ENCODE data around the gene MOB3B. TPM values are rescaled to one million over a fixed set of nuclear protein-coding genes. Genes with fewer than 3 reads are reported as not detected.

Gene MOB3B
- polyA plus RNA-seq, 2 of the 4 experiments (the other 2 are of a cell fraction), result 6.0 to 6.4 TPM

- WGBS (ENCODE audit: missing lambda C conversion rate), result 65% methylated on average over 3 of the region's 3 CpGs
- no peaks in the 10 kb centered on the region for H3K4me1 ChIP-seq
- H3K4me3 ChIP-seq, result no peak overlapping the region
- no peak overlapping the region for H3K4me2 ChIP-seq
- FAIRE-seq, result no peak
- POLR2A ChIA-PET, result no interaction called here
- H3K9me3 ChIP-seq, result no peaks in the 10 kb centered on the region
- H3K27ac ChIP-seq, result no peak overlapping the region
- DNase-seq (ENCODE audit: low read depth in 1 of 2, low spot score in 1 of 2), result no peak
- TF ChIP-seq, protein P1, sequence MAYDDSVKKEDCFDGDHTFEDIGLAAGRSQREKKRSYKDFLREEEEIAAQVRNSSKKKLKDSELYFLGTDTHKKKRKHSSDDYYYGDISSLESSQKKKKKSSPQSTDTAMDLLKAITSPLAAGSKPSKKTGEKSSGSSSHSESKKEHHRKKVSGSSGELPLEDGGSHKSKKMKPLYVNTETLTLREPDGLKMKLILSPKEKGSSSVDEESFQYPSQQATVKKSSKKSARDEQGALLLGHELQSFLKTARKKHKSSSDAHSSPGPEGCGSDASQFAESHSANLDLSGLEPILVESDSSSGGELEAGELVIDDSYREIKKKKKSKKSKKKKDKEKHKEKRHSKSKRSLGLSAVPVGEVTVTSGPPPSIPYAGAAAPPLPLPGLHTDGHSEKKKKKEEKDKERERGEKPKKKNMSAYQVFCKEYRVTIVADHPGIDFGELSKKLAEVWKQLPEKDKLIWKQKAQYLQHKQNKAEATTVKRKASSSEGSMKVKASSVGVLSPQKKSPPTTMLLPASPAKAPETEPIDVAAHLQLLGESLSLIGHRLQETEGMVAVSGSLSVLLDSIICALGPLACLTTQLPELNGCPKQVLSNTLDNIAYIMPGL (CRISPR knock-in tag; IDR thresholded peaks at IDR 0.05; ENCODE audit: borderline replicate concordance), result no peak
- TF ChIP-seq SREBF2 (IDR thresholded peaks at IDR 0.05) (no peak), JUNB (IDR thresholded peaks at IDR 0.05) (no peak), JUN (IDR thresholded peaks at IDR 0.05) (no peak), FOSB (CRISPR knock-in tag; IDR thresholded peaks at IDR 0.05) (no peak), MYC (IDR thresholded peaks at IDR 0.05; ENCODE audit: borderline replicate concordance, low read length) (no peak), ZFP36 (IDR thresholded peaks at IDR 0.05; ENCODE audit: borderline replicate concordance, partially characterized antibody) (no peak), FOXS1 (CRISPR knock-in tag; IDR thresholded peaks at IDR 0.05) (no peak), POLR2AphosphoS2 (conservative IDR thresholded peaks at IDR 0.05; ENCODE audit: low read length) (no peak), CBX8 (IDR thresholded peaks at IDR 0.05) (no peak), USF2 (IDR thresholded peaks at IDR 0.05) (no peak), ZC3H11A (IDR thresholded peaks at IDR 0.05) (no peak), BHLHE40 (IDR thresholded peaks at IDR 0.05; ENCODE audit: low read depth, low read length) (no peak)
- TF ChIP-seq, protein P2, sequence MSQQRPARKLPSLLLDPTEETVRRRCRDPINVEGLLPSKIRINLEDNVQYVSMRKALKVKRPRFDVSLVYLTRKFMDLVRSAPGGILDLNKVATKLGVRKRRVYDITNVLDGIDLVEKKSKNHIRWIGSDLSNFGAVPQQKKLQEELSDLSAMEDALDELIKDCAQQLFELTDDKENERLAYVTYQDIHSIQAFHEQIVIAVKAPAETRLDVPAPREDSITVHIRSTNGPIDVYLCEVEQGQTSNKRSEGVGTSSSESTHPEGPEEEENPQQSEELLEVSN (IDR thresholded peaks at IDR 0.05; ENCODE audit: borderline replicate concordance, low read depth), result no peak
- TF ChIP-seq, protein P3, sequence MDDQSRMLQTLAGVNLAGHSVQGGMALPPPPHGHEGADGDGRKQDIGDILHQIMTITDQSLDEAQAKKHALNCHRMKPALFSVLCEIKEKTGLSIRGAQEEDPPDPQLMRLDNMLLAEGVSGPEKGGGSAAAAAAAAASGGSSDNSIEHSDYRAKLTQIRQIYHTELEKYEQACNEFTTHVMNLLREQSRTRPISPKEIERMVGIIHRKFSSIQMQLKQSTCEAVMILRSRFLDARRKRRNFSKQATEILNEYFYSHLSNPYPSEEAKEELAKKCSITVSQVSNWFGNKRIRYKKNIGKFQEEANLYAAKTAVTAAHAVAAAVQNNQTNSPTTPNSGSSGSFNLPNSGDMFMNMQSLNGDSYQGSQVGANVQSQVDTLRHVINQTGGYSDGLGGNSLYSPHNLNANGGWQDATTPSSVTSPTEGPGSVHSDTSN (IDR thresholded peaks at IDR 0.05), result no peak
- no peak for ATAC-seq
- CTCF ChIA-PET, result interaction anchor here (1.1 to 1.6 kb wide), 4 partner anchors 8 to 129 kb away, joined by 3 to 6 read pairs (median 4); partner anchors contain the start of gene MOB3B
Measured at GRCh38 chr9:27400334-27400880, 129.2 kb downstream of the MOB3B start.

DNA sequence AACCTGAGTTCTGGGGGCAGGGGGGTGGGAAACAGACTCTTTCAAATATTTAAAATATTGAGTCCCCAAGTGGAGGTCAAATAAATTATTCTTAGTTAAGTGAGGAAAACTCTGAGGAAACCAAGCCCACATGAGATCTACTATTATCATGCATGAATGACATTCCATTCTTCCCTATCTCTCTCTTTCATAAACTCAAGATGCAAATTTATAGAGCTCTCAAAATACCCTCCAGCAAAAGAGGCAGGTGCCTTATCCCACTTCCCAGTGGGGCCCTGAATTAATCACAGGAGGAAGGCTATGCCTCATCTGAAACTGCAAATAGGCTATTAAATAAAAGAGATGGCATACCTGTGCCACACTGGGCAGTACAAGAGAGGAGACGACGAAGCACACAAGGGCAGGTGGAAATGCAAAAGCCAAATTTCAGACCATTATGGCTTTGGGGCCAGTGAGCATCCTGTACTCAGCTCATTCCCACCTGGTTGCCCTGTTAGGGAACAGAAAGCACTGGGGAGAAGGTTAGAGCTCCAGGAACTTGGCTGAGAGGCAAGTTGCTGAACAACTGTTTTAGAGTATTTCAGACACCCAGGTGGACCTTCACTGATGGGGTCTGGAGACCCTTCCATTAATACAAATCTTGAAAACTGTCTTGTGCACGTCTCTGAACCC is 130.5 kb downstream of the MOB3B start:
- TF ChIP-seq TP53 (CRISPR knock-in tag; IDR thresholded peaks at IDR 0.05) (no peak), HOXB5 (CRISPR knock-in tag; IDR thresholded peaks at IDR 0.05) (no peak), CHD2 (IDR thresholded peaks at IDR 0.05; ENCODE audit: low read length, partially characterized antibody) (no peak), KDM1A (IDR thresholded peaks at IDR 0.05; ENCODE audit: low read depth) (no peak), ZNF302 (CRISPR knock-in tag; IDR thresholded peaks at IDR 0.05) (no peak), RCOR1 (IDR thresholded peaks at IDR 0.05; ENCODE audit: low read depth, low read length) (no peak), ZC3H11A (IDR thresholded peaks at IDR 0.05) (no peak), POLR2A (IDR thresholded peaks at IDR 0.05; ENCODE audit: low read length) (no peak), MYC (IDR thresholded peaks at IDR 0.05; ENCODE audit: borderline replicate concordance, low read length) (no peak), CEBPB (IDR thresholded peaks at IDR 0.05) (no peak), FOSB (CRISPR knock-in tag; IDR thresholded peaks at IDR 0.05) (no peak), EP300 (IDR thresholded peaks at IDR 0.05) (no peak), EHF (CRISPR knock-in tag; IDR thresholded peaks at IDR 0.05) (no peak), HEYL (CRISPR knock-in tag; IDR thresholded peaks at IDR 0.05) (no peak), FOSL2 (IDR thresholded peaks at IDR 0.05) (no peak), FOSL2 (CRISPR knock-in tag; IDR thresholded peaks at IDR 0.05) (no peak), RFX5 (IDR thresholded peaks at IDR 0.05) (no peak), JUN (IDR thresholded peaks at IDR 0.05) (no peak), POLR2AphosphoS2 (conservative IDR thresholded peaks at IDR 0.05; ENCODE audit: low read length) (no peak)
- TF ChIP-seq, protein P2 (IDR thresholded peaks at IDR 0.05; ENCODE audit: borderline replicate concordance, low read depth), result no peak
- H3K9me3 ChIP-seq, result no peaks in the 10 kb centered on the region
- no peak for DNase-seq (ENCODE audit: low read depth in 1 of 2, low spot score in 1 of 2)
- POLR2A ChIA-PET, result no interaction called here
- CTCF ChIA-PET, result interaction anchor here (0.6 to 1.3 kb wide), 3 partner anchors 110 to 132 kb away, joined by 3 to 5 read pairs (median 3); no protein-coding TSS in a partner anchor
- no peak overlapping the region for H3K4me2 ChIP-seq
- no peak for ATAC-seq
- H3K4me1 ChIP-seq, result 0 out of 3 replicates have a peak, but pooled peaks cover 4% of the 10 kb centered on the region
- no peak for FAIRE-seq
- WGBS (ENCODE audit: missing lambda C conversion rate), result 41% methylated on average over 3 of the region's 3 CpGs
- no peak overlapping the region for H3K27ac ChIP-seq
- no peak overlapping the region for H3K4me3 ChIP-seq
